ENCODE measurements around the gene SETBP1.

DNA sequence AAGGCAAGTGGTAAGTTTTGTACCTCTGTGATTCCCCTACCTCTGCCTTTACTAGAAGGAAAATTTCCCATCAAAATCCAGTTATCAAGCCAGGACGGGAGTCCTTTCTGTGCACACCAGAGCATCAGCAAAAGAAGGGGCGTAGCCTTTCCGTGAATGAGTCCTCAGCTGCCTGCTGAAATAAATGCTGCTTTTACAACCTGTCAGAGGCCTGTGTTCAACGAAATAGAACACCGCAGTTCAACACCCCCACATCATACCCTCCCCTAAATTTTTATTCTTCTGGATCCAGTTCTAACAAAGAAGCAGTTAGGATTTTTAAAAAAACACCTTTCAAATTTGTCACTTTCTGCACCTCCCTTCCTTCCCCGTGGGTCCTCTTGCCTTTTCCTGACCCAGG is 135.8 kb downstream of the SETBP1 start:
- TF ChIP-seq EP300 (IDR thresholded peaks at IDR 0.05), result no peak
- no peak for TF ChIP-seq POLR2A (IDR thresholded peaks at IDR 0.05)
- TF ChIP-seq, protein P1, sequence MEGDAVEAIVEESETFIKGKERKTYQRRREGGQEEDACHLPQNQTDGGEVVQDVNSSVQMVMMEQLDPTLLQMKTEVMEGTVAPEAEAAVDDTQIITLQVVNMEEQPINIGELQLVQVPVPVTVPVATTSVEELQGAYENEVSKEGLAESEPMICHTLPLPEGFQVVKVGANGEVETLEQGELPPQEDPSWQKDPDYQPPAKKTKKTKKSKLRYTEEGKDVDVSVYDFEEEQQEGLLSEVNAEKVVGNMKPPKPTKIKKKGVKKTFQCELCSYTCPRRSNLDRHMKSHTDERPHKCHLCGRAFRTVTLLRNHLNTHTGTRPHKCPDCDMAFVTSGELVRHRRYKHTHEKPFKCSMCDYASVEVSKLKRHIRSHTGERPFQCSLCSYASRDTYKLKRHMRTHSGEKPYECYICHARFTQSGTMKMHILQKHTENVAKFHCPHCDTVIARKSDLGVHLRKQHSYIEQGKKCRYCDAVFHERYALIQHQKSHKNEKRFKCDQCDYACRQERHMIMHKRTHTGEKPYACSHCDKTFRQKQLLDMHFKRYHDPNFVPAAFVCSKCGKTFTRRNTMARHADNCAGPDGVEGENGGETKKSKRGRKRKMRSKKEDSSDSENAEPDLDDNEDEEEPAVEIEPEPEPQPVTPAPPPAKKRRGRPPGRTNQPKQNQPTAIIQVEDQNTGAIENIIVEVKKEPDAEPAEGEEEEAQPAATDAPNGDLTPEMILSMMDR (IDR thresholded peaks at IDR 0.05), result no peak
